Spleen (tissue), 11 donors: ENCODE data around the gene ELP4. TPM values are rescaled to one million over a fixed set of nuclear protein-coding genes. Genes with fewer than 3 reads are reported as not detected.

Source experiments
- DNase-seq: peaks from one replicate; pipeline ENCODE4 v3.0.0-alpha.2; 2020
- H3K27ac ChIP-seq, 8 donors: fragments of 200-600 bp; sonication (generic) in 7 of 8; 1 replicate in 4 of 8; 2 replicates in 4 of 8; pipeline versions ENCODE4 v1.5.0 to v1.8.0; 2016 to 2021; ENCODE audit warnings: inconsistent platforms in 4 of 8, mild to moderate bottlenecking in 4 of 8, moderate library complexity in 1 of 8
- H3K27me3 ChIP-seq, 7 donors: fragments of 200-600 bp; sonication (generic) in 6 of 7; replicated peaks in 1 of 7; 1 replicate in 4 of 7; 2 replicates in 3 of 7; pipeline versions ENCODE4 v1.5.0 to v1.8.0; 2016 to 2021; ENCODE audit warnings: inconsistent platforms in 3 of 7, mild to moderate bottlenecking in 1 of 7
- H3K36me3 ChIP-seq, 6 donors: fragments of 200-600 bp; sonication (generic) in 5 of 6; 1 replicate in 4 of 6; 2 replicates in 2 of 6; pipeline versions ENCODE4 v1.5.0 to v1.8.0; 2016 to 2021; ENCODE audit warnings: inconsistent platforms in 2 of 6
- H3K4me1 ChIP-seq, 6 donors: fragments of 200-600 bp; sonication (generic) in 5 of 6; 1 replicate in 3 of 6; 2 replicates in 3 of 6; pipeline versions ENCODE4 v1.5.0 to v1.8.0; 2016 to 2021; ENCODE audit warnings: inconsistent platforms in 3 of 6
- H3K4me3 ChIP-seq, 8 donors: fragments of 200-600 bp; sonication (generic) in 7 of 8; 1 replicate in 4 of 8; 2 replicates in 4 of 8; pipeline versions ENCODE4 v1.5.0 to v1.8.0; 2016 to 2021; ENCODE audit warnings: inconsistent platforms in 4 of 8, mild to moderate bottlenecking in 4 of 8, moderate library complexity in 2 of 8
- H3K9me3 ChIP-seq, 8 donors: fragments of 200-600 bp; sonication (generic) in 7 of 8; 1 replicate in 4 of 8; 2 replicates in 4 of 8; pipeline versions ENCODE4 v1.5.0 to v1.8.0; 2016 to 2021; ENCODE audit warnings: inconsistent platforms in 4 of 8
- POLR2A ChIP-seq, 3 donors: fragments of 450-650 bp; IDR thresholded peaks; one replicate each; pipeline ENCODE4 v1.5.1; 2017; ENCODE audit warnings: antibody characterized with exemption in 3 of 3, mild to moderate bottlenecking in 1 of 3
- POLR2AphosphoS5 ChIP-seq, 3 donors: sonication (generic); formaldehyde crosslinking; IDR thresholded peaks; one replicate each; pipeline ENCODE4 v1.5.1; 2017; ENCODE audit warnings: antibody characterized with exemption in 3 of 3
- WGBS, 5 donors: extraction: QIAGEN DNeasy Blood & Tissue Kit in 3 of 5; methylation state at CpG; one replicate each; pipeline versions ENCODE4 v1.1.5 to v1.1.7; 2013 to 2018; 5-methylcytosine and 5-hydroxymethylcytosine counted together
- intact Hi-C: fragments of 100-400 bp; cut with DNase I; formaldehyde crosslinking; loops from one replicate; pipeline ENCODE4 v1.15.0; 2023; ENCODE audit warnings: low total_unique reads
- polyA plus RNA-seq, 3 donors: library from polyadenylated mRNA; stranded (reverse); fragments of 200-250 nt; gene quantifications; one replicate each; pipeline ENCODE4 v1.2.1, GENCODE V29; 2013
- total RNA-seq, 7 donors: library from RNA; depleted of rRNA in 3 of 7; stranded (reverse); fragments of >200 nt in 3 of 7; fragmentation: NEBNext Ultra II Directional in 4 of 7; extraction: Animal tissue kit (Norgen Biotek cat#: 25700) in 4 of 7; gene quantifications; one replicate each; pipeline versions ENCODE4 v1.1.0 to v1.2.1, GENCODE V29; 2016 to 2021
- TF ChIP-seq, protein P1 (sequence below), 11 experiments: fragments of 200-600 bp in 7 of 11; fragments of 450-650 bp in 4 of 11; sonication (generic) in 4 of 11; IDR thresholded peaks in 8 of 11; conservative IDR thresholded peaks in 3 of 11; 1 replicate in 7 of 11; 2 replicates in 4 of 11; pipeline versions ENCODE4 v1.4.0 to v1.8.0; 2016 to 2021; ENCODE audit warnings: antibody characterized with exemption in 11 of 11, inconsistent platforms in 4 of 11, mild to moderate bottlenecking in 1 of 11
- donor health status: healthy with polysubstance abuse.
- donor health status: DM: no; HTN: no; CAD: no; lungs with moderate emphysema.
- donor health status: DM: no; HTN: no; CAD: no.
- donor health status: Bipolar disorder and iron deficiency.
- donor health status: healthy.
- donor health status: DM: no; HTN: no; CAD: no.
- donor health status: DM: yes; HTN: yes; CAD: no.

ELP4 gene
- total and polyA plus RNA-seq, 10 donors: 6.1 to 34.6 (median 21.1) TPM

DNA sequence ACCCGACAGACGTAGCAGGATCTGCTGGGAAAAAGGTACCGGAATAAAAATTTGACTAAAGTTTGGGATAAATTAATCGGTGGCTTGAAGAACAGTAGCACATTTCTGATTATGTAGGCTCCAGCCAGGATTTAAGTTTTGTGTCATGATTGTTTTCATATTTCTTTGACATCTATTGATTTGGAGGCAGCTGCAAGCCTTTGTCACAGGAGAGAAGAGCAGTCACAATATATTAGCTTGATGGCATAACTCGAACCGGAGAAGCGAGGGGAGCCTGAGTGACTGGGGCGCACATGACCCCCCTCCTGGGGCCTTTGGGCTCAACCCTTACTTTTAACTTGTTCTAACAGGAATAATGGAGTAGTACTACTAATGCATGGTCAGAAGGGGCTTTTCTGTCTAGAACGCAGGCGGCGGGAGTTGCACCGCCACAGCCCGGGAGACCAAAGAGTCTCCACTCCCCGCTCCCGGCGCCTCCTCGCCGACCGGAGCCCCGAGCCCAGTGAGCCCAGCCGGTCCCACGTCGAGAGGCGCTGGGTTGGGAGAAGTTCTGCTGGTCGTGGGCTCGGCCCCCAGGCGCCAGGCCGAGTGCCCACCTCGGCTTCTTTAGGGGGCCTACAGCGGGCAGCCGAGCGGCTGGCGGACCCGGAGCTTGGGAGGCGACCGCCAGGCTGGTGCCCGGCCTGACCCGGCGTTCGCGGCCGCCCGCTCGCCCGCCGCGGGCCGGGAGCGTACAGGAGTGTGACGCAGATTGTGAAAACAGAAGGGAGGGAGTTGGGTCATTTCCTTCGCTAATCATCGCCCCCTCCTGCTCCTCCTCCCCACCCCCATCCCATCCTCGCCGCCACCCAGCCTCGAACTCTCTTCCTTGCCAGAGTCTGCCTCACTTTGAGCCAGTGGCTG, 317.2 kb downstream of the ELP4 start:
- TF ChIP-seq POLR2AphosphoS5 (IDR thresholded peaks at IDR 0.05) (no peak), POLR2A (IDR thresholded peaks at IDR 0.05) (no peak)
- TF ChIP-seq, protein P1, sequence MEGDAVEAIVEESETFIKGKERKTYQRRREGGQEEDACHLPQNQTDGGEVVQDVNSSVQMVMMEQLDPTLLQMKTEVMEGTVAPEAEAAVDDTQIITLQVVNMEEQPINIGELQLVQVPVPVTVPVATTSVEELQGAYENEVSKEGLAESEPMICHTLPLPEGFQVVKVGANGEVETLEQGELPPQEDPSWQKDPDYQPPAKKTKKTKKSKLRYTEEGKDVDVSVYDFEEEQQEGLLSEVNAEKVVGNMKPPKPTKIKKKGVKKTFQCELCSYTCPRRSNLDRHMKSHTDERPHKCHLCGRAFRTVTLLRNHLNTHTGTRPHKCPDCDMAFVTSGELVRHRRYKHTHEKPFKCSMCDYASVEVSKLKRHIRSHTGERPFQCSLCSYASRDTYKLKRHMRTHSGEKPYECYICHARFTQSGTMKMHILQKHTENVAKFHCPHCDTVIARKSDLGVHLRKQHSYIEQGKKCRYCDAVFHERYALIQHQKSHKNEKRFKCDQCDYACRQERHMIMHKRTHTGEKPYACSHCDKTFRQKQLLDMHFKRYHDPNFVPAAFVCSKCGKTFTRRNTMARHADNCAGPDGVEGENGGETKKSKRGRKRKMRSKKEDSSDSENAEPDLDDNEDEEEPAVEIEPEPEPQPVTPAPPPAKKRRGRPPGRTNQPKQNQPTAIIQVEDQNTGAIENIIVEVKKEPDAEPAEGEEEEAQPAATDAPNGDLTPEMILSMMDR (IDR thresholded peaks at IDR 0.05 in 8 of 11, conservative IDR thresholded peaks at IDR 0.05 in 3 of 11): no peak
- DNase-seq: no peak
- H3K27ac ChIP-seq: no peak overlapping the region
- peaks cover 0 to 3% (median 0%) of the 10 kb centered on the region in 8 donors for H3K9me3 ChIP-seq
- peaks cover 0 to 32% (median 16%) of the 10 kb centered on the region in 6 donors for H3K4me1 ChIP-seq
- 3 to 20% (median 6%) methylated on average over 15 to 55 of the region's 55 CpGs for WGBS, 5 donors
- H3K4me3 ChIP-seq: peak overlapping the region in 1 of 8 donors; percentile 42
- peaks cover 14 to 100% (median 92%) of the 10 kb centered on the region in 7 donors for H3K27me3 ChIP-seq
- no peaks in the 10 kb centered on the region for H3K36me3 ChIP-seq
- intact Hi-C loops: no loop called here

DNA sequence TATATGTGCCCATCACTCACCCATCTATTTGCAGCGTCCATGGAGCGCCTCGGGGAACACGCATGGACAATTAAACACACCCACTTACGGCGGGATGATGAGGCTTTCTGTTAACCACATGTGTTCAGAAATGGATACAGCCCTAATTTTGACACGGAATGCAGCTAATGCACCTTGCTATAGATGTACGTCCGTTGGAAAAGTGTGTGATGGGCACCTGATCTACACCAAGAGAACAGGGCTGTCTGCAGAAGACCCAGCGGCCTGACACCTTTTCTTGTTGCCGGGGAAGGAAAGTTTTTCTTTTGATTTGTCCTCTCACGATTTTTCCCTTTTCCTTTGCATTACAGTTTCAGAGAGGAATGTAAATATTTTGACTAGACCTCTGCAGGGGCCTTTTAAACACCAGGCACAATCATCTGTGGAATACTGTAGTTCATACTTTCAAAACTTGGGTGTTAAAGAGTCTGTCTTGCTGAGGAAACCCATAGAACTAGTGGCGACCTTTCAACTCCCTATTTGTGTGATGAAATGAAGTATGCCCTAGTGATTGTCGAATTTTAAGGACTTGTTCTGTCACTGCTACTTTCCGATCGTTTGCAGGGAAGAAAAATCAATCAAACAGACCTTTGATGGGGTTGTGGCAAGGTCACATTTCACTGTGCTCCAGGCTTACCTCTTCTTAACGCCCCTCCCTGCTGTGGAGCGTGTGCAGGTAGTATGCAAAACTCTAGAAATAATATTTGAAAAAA, 318.1 kb downstream of the ELP4 start:
- no peak overlapping the region for H3K27ac ChIP-seq
- no peak for DNase-seq
- WGBS, 5 donors: 5 to 8% (median 7%) methylated on average over 18 of the region's 18 CpGs
- peaks cover 0 to 32% (median 16%) of the 10 kb centered on the region in 6 donors for H3K4me1 ChIP-seq
- peak overlapping the region in 1 of 8 donors; percentile 42 for H3K4me3 ChIP-seq
- H3K36me3 ChIP-seq: no peaks in the 10 kb centered on the region
- TF ChIP-seq POLR2AphosphoS5 (IDR thresholded peaks at IDR 0.05) (no peak), POLR2A (IDR thresholded peaks at IDR 0.05) (no peak)
- TF ChIP-seq, protein P1 (IDR thresholded peaks at IDR 0.05 in 8 of 11, conservative IDR thresholded peaks at IDR 0.05 in 3 of 11): no peak
- intact Hi-C loops: no loop called here
- H3K27me3 ChIP-seq: peaks cover 14 to 100% (median 85%) of the 10 kb centered on the region in 7 donors
- H3K9me3 ChIP-seq: peaks cover 0 to 3% (median 0%) of the 10 kb centered on the region in 8 donors

DNA sequence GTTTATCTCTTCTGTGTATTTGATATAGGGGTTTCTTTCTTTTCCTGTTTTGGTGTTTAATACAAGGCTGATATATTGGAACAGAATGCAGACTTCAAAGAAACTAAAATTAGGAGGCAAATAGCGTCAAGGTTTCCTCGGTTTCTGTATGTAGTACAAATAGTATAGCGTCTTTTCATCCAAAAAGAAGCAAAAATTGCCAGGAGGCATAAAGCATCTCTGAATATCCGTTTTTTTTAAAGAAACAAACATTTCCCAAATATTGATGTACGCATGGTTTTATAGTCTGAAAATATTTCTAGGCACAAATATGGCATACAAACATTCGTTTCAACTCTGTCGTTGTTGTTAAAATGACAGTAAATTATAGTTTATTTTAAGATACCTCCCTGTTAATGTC, 318.6 kb downstream of the ELP4 start:
- no peaks in the 10 kb centered on the region for H3K36me3 ChIP-seq
- no peak overlapping the region for H3K4me3 ChIP-seq
- no peak for TF ChIP-seq POLR2AphosphoS5 (IDR thresholded peaks at IDR 0.05)
- no peak for TF ChIP-seq POLR2A (IDR thresholded peaks at IDR 0.05)
- H3K9me3 ChIP-seq: peaks cover 0 to 3% (median 0%) of the 10 kb centered on the region in 8 donors
- no peak overlapping the region for H3K27ac ChIP-seq
- WGBS, 5 donors: 21 to 27% (median 24%) methylated on average over 7 of the region's 7 CpGs
- peaks cover 0 to 32% (median 16%) of the 10 kb centered on the region in 6 donors for H3K4me1 ChIP-seq
- intact Hi-C loops: no loop called here
- peaks cover 14 to 100% (median 79%) of the 10 kb centered on the region in 7 donors for H3K27me3 ChIP-seq
- no peak for DNase-seq

DNA sequence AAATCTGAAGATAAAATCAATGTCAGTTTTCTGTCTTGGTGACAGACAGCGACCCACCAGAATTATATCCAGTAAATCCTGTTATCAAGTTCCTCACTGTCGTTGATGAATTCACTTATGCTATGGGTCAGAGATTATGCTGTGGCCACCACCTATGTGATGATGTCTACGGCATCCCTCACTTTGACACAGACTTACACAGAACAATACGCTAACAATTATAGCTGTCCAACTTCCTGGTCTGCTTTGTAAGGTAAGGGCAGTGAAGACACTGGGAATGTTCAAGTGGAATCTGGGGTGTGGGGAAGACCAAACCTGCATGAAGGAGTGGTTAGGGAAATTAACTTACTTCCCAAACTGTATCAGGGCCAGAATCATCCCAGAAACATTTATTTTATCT, 320.8 kb downstream of the ELP4 start:
- 68 to 87% (median 81%) methylated on average over 4 of the region's 4 CpGs for WGBS, 5 donors
- intact Hi-C loops: no loop called here
- Histone ChIP-seq H3K36me3 (no peaks in the 10 kb centered on the region), H3K4me1 (peaks cover 0 to 23% (median 12%) of the 10 kb centered on the region in 6 donors), H3K4me3 (no peak overlapping the region), H3K27me3 (peaks cover 10 to 100% (median 57%) of the 10 kb centered on the region in 7 donors), H3K9me3 (peaks cover 0 to 3% (median 0%) of the 10 kb centered on the region in 8 donors), H3K27ac (no peak overlapping the region)
- TF ChIP-seq, protein P1 (IDR thresholded peaks at IDR 0.05 in 8 of 11, conservative IDR thresholded peaks at IDR 0.05 in 3 of 11): no peak
- TF ChIP-seq POLR2A (IDR thresholded peaks at IDR 0.05): no peak
- no peak for TF ChIP-seq POLR2AphosphoS5 (IDR thresholded peaks at IDR 0.05)
- DNase-seq: no peak
